K562 (cell line): ENCODE data around the gene MTG1. TPM values are rescaled to one million over a fixed set of nuclear protein-coding genes. Genes with fewer than 3 reads are reported as not detected.

Source experiments
- BRF2 ChIP-seq: IDR thresholded peaks from 3 replicates; pipeline ENCODE4 v1.6.1; 2011; ENCODE audit warnings: borderline replicate concordance, mild to moderate bottlenecking; ENCODE audit not compliant: insufficient read length, insufficient read depth
- CCAR2 ChIP-seq: fragments of 200-400 bp; formaldehyde crosslinking; IDR thresholded peaks from 2 replicates; pipeline ENCODE4 v1.6.1; 2017; ENCODE audit warnings: mild to moderate bottlenecking, low read depth, low read length
- DDX20 ChIP-seq: fragments of 450-650 bp; IDR thresholded peaks from 2 replicates; pipeline ENCODE4 v1.6.1; 2016; ENCODE audit warnings: missing genetic modification characterization, low read depth, mild to moderate bottlenecking, missing compliant biosample characterization, moderate library complexity
- MAZ ChIP-seq, 2 experiments: fragments of 450-650 bp in 1 of 2; sonication (generic) in 1 of 2; formaldehyde crosslinking; IDR thresholded peaks in 1 of 2; conservative IDR thresholded peaks in 1 of 2; 2 replicates each; pipeline versions ENCODE4 v1.4.0 to v1.5.0; 2020; ENCODE audit warnings: mild to moderate bottlenecking in 1 of 2, missing genetic modification reagents in 1 of 2
- NFE2L1 ChIP-seq: fragments of 450-650 bp; IDR thresholded peaks from 2 replicates; pipeline ENCODE4 v1.6.1; 2016; ENCODE audit warnings: missing genetic modification characterization, low read depth, mild to moderate bottlenecking, missing compliant biosample characterization, moderate library complexity, borderline replicate concordance
- SMARCA5 ChIP-seq: fragments of 450-650 bp; IDR thresholded peaks from 2 replicates; pipeline ENCODE4 v1.6.1; 2016
- SNIP1 ChIP-seq: fragments of 450-650 bp; IDR thresholded peaks from 2 replicates; pipeline ENCODE4 v1.7.1; 2017; ENCODE audit warnings: low read depth, mild to moderate bottlenecking
- YY1 ChIP-seq, 3 experiments: IDR thresholded peaks; 2 replicates each; pipeline ENCODE4 v1.6.1; 2011; ENCODE audit warnings: low read length in 2 of 3, mild to moderate bottlenecking in 2 of 3, moderate library complexity in 2 of 3, borderline replicate concordance in 1 of 3, control low read depth in 1 of 3, low read depth in 1 of 3; ENCODE audit not compliant: insufficient read depth in 3 of 3, insufficient replicate concordance in 2 of 3, control insufficient read depth in 1 of 3, insufficient read length in 1 of 3; ENCODE audit errors: extremely low read depth in 1 of 3
- polyA plus RNA-seq, 8 experiments: library from polyadenylated mRNA; depleted of rRNA in 4 of 8; stranded (reverse) in 5 of 8; unstranded in 3 of 8; fragments of >200 nt; fragmentation: Nextera tagmentation in 2 of 8; fragmentation: Illumina TruSeq in 1 of 8; extraction: Ambion mirVana in 2 of 8; extraction: Trizol in 1 of 8; gene quantifications; 2 replicates each; pipeline versions ENCODE4 v1.2.1 to v1.2.3, GENCODE V29; 2011 to 2014; ENCODE audit warnings: inconsistent platforms in 1 of 8, missing spikeins in 1 of 8
- total RNA-seq, 7 experiments: library from RNA; depleted of rRNA in 6 of 7; stranded (reverse); fragments of >200 nt in 6 of 7; fragmentation: Illumina TruSeq in 2 of 7; extraction: Trizol in 2 of 7; gene quantifications; 2 replicates each; pipeline versions ENCODE4 v1.2.1 to v1.2.3, GENCODE V29; 2011 to 2021; ENCODE audit warnings: low replicate concordance in 1 of 7
- TF ChIP-seq, protein P1 (sequence below): fragments of 450-650 bp; IDR thresholded peaks from 2 replicates; pipeline ENCODE4 v1.6.1; 2016; ENCODE audit warnings: low read depth, mild to moderate bottlenecking, moderate library complexity
- TF ChIP-seq, protein P2 (sequence below): sonication (generic); formaldehyde crosslinking; IDR thresholded peaks from 2 replicates; pipeline ENCODE4 v1.8.0; 2022; ENCODE audit warnings: mild to moderate bottlenecking, missing genetic modification reagents
- TF ChIP-seq, protein P3 (sequence below), 2 experiments: fragments of 450-650 bp in 1 of 2; sonication (generic) in 1 of 2; formaldehyde crosslinking in 1 of 2; IDR thresholded peaks; 2 replicates each; pipeline versions ENCODE4 v1.7.1 to v1.9.0; 2016 to 2022; ENCODE audit warnings: inconsistent platforms in 1 of 2, mild to moderate bottlenecking in 1 of 2, missing genetic modification reagents in 1 of 2
- TF ChIP-seq, protein P4 (sequence below): fragments of 250-450 bp; sonication (Bioruptor Pico); IDR thresholded peaks from 2 replicates; pipeline ENCODE4 v1.6.1; 2021; ENCODE audit warnings: mild to moderate bottlenecking

The MTG1 gene
- total and polyA plus RNA-seq, 9 of the 15 experiments (the other 6 are each of a cell fraction or from before 2014, with no cell fraction given) = 2.8 to 28.2 (median 15.4) TPM

DNA sequence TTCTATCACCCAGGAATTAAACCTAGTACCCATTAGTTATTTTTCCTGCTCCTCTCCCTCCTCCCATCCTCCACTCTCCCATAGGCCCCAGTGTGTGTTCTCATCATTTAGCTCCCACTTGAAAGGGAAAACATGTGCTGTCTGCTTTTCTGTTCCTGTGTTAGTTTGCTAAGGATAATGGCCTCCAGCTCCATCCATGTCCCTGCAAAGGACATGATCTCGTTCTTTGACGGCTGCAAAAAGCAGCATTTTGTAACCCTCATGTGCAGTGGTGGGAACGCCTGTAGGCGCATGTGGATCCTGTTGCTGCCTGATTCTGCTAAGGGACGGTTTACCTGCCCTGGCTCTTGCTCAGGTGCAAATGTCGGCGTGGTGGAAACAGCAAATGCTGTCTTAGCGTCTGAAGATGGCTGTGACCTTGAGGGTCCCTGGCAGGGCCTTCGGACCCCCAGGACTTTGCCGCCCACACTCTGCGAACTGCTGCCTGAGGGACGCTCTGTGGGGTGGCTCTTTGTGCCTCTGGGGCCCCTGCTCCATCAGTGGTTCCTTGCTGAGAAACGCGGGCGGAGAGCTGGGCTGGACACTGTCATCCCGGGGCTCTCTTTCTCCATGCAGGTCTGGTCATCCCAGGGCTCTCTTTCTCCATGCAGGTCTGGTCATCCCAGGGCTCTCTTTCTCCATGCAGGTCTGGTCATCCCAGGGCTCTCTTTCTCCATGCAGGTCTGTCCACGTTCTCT is 5.6 kb upstream of the MTG1 start (continued):
- TF ChIP-seq, protein P1, sequence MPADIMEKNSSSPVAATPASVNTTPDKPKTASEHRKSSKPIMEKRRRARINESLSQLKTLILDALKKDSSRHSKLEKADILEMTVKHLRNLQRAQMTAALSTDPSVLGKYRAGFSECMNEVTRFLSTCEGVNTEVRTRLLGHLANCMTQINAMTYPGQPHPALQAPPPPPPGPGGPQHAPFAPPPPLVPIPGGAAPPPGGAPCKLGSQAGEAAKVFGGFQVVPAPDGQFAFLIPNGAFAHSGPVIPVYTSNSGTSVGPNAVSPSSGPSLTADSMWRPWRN = no peak
- peak in 1 of 3 experiments; percentile 79 for TF ChIP-seq YY1 (IDR thresholded peaks at IDR 0.05; ENCODE audit: borderline replicate concordance in 1 of 3, control insufficient read depth in 1 of 3, extremely low read depth in 1 of 3, insufficient read depth in 3 of 3, insufficient read length in 1 of 3, insufficient replicate concordance in 2 of 3, low read depth in 1 of 3, low read length in 2 of 3)
- TF ChIP-seq CCAR2 = no peak
- TF ChIP-seq, protein P2, sequence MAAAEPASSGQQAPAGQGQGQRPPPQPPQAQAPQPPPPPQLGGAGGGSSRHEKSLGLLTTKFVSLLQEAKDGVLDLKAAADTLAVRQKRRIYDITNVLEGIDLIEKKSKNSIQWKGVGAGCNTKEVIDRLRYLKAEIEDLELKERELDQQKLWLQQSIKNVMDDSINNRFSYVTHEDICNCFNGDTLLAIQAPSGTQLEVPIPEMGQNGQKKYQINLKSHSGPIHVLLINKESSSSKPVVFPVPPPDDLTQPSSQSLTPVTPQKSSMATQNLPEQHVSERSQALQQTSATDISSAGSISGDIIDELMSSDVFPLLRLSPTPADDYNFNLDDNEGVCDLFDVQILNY (CRISPR knock-in tag) = no peak
- 0 out of 2 replicates have a peak, but pooled peaks have one; percentile 41 for TF ChIP-seq SNIP1
- TF ChIP-seq, protein P3, sequence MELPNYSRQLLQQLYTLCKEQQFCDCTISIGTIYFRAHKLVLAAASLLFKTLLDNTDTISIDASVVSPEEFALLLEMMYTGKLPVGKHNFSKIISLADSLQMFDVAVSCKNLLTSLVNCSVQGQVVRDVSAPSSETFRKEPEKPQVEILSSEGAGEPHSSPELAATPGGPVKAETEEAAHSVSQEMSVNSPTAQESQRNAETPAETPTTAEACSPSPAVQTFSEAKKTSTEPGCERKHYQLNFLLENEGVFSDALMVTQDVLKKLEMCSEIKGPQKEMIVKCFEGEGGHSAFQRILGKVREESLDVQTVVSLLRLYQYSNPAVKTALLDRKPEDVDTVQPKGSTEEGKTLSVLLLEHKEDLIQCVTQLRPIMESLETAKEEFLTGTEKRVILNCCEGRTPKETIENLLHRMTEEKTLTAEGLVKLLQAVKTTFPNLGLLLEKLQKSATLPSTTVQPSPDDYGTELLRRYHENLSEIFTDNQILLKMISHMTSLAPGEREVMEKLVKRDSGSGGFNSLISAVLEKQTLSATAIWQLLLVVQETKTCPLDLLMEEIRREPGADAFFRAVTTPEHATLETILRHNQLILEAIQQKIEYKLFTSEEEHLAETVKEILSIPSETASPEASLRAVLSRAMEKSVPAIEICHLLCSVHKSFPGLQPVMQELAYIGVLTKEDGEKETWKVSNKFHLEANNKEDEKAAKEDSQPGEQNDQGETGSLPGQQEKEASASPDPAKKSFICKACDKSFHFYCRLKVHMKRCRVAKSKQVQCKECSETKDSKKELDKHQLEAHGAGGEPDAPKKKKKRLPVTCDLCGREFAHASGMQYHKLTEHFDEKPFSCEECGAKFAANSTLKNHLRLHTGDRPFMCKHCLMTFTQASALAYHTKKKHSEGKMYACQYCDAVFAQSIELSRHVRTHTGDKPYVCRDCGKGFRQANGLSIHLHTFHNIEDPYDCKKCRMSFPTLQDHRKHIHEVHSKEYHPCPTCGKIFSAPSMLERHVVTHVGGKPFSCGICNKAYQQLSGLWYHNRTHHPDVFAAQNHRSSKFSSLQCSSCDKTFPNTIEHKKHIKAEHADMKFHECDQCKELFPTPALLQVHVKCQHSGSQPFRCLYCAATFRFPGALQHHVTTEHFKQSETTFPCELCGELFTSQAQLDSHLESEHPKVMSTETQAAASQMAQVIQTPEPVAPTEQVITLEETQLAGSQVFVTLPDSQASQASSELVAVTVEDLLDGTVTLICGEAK (IDR thresholded peaks at IDR 0.05) = peak; percentile 89
- TF ChIP-seq, protein P3 (CRISPR knock-in tag; IDR thresholded peaks at IDR 0.05) = no peak
- TF ChIP-seq BRF2 = no peak
- TF ChIP-seq NFE2L1 (tag) = no peak
- no peak for TF ChIP-seq SMARCA5
- TF ChIP-seq DDX20 (tag) = no peak
- TF ChIP-seq, protein P4, sequence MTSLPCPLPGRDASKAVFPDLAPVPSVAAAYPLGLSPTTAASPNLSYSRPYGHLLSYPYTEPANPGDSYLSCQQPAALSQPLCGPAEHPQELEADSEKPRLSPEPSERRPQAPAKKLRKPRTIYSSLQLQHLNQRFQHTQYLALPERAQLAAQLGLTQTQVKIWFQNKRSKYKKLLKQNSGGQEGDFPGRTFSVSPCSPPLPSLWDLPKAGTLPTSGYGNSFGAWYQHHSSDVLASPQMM = no peak
- TF ChIP-seq MAZ (CRISPR knock-in tag; conservative IDR thresholded peaks at IDR 0.05 in 1 of 2, IDR thresholded peaks at IDR 0.05 in 1 of 2) = peak in 1 of 2 experiments; percentile 59; a peak in 2 of 4 replicates
